Loucy (cell line): Measurements from ENCODE around the gene ROR1.

Experiments used
- H2AFZ ChIP-seq: fragments of 200-600 bp; sonication (generic); 2 replicates; pipeline ENCODE4 v1.6.0; 2016; ENCODE audit warnings: antibody characterized with exemption, mild to moderate bottlenecking, low read length, moderate library complexity
- H3F3A ChIP-seq: fragments of 200-600 bp; 2 replicates; pipeline ENCODE4 v1.6.0; 2016; ENCODE audit warnings: antibody characterized with exemption, low read depth, mild to moderate bottlenecking
- H3K27me3 ChIP-seq: fragments of 200-600 bp; sonication (generic); 2 replicates; pipeline ENCODE4 v1.6.1; 2014; ENCODE audit warnings: low read length, mild to moderate bottlenecking; ENCODE audit not compliant: insufficient read depth, poor library complexity, severe bottlenecking
- H3K36me3 ChIP-seq: fragments of 200-600 bp; sonication (generic); 2 replicates; pipeline ENCODE4 v1.6.1; 2016; ENCODE audit warnings: low read length; ENCODE audit not compliant: insufficient read depth
- H3K4me1 ChIP-seq: fragments of 200-600 bp; sonication (generic); 2 replicates; pipeline ENCODE4 v1.5.1; 2014; ENCODE audit warnings: low read length, mild to moderate bottlenecking; ENCODE audit not compliant: insufficient read depth, poor library complexity, severe bottlenecking
- H3K4me2 ChIP-seq: fragments of 200-600 bp; sonication (generic); 2 replicates; pipeline ENCODE4 v1.6.0; 2014; ENCODE audit warnings: antibody characterized with exemption, low read length, low read depth, mild to moderate bottlenecking; ENCODE audit not compliant: poor library complexity, severe bottlenecking
- H3K4me3 ChIP-seq: fragments of 200-600 bp; sonication (generic); 2 replicates; pipeline ENCODE4 v1.5.1; 2014; ENCODE audit warnings: low read length, mild to moderate bottlenecking, mixed read lengths; ENCODE audit not compliant: poor library complexity, severe bottlenecking
- H3K79me2 ChIP-seq: fragments of 200-600 bp; sonication (generic); 2 replicates; pipeline ENCODE4 v1.6.1; 2014; ENCODE audit warnings: low read length; ENCODE audit not compliant: insufficient read depth
- H3K9ac ChIP-seq: fragments of 200-600 bp; sonication (generic); 2 replicates; pipeline ENCODE4 v1.6.0; 2014; ENCODE audit warnings: mild to moderate bottlenecking, low read depth, low read length, moderate library complexity; ENCODE audit not compliant: poor library complexity, severe bottlenecking
- H3K9me2 ChIP-seq: fragments of 200-600 bp; sonication (generic); replicated peaks from 2 replicates; pipeline ENCODE4 v1.6.1; 2016; ENCODE audit warnings: low read depth, low read length, mixed read lengths
- H3K9me3 ChIP-seq: fragments of 200-600 bp; sonication (generic); 2 replicates; pipeline ENCODE4 v1.6.1; 2014; ENCODE audit warnings: mild to moderate bottlenecking, antibody characterized with exemption, low read length, low read depth; ENCODE audit not compliant: insufficient read depth
- H4K20me1 ChIP-seq: fragments of 200-600 bp; sonication (generic); 2 replicates; pipeline ENCODE4 v1.6.0; 2014; ENCODE audit warnings: antibody characterized with exemption, low read length, mild to moderate bottlenecking; ENCODE audit not compliant: insufficient read depth, poor library complexity, severe bottlenecking
- EZH2phosphoT487 ChIP-seq: fragments of 200-600 bp; IDR thresholded peaks from 2 replicates; pipeline ENCODE4 v1.6.1; 2018; ENCODE audit warnings: antibody characterized with exemption, mild to moderate bottlenecking, moderate library complexity, borderline replicate concordance
- TF ChIP-seq, protein P1 (sequence below): fragments of 200-600 bp; sonication (generic); conservative IDR thresholded peaks from 2 replicates; pipeline ENCODE4 v1.5.1; 2014; ENCODE audit warnings: mild to moderate bottlenecking, antibody characterized with exemption, low read length

ROR1 gene

DNA sequence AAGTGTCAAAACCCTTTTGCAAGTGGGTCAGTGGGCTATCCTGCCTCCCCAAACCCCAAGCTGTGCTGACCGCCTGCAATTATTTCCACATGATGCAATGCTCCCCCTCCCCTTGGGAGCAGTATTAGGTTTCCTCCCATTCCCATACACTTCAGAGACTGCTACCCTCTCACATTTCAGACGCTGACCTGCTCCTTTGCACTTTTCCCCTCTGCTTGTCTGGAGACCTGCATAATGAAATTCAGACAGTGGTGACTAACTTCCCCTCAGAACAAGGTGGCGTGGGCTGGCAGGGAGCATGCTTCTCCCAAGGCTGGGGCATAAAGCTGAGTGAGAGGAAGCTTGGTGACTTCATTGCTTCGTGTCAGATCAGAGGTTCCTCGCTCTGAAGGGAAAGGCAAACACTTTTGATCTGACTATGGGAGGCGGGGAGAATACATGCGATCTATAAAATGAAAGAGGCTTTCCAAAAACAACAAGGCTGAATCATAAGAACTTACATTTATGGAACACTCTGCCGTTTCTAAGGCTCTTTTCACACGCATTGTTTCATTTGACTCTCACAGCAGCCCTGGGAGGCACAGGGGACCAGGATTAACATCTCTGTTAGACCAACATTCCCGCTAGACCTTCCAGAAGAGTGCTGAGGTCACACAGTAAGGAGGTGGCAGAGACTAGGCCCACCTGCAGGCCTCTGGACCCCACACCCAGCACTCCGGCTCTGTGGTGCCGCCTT lies 27.5 kb upstream of the ROR1 start:
- no peak for TF ChIP-seq EZH2phosphoT487
- TF ChIP-seq, protein P1, sequence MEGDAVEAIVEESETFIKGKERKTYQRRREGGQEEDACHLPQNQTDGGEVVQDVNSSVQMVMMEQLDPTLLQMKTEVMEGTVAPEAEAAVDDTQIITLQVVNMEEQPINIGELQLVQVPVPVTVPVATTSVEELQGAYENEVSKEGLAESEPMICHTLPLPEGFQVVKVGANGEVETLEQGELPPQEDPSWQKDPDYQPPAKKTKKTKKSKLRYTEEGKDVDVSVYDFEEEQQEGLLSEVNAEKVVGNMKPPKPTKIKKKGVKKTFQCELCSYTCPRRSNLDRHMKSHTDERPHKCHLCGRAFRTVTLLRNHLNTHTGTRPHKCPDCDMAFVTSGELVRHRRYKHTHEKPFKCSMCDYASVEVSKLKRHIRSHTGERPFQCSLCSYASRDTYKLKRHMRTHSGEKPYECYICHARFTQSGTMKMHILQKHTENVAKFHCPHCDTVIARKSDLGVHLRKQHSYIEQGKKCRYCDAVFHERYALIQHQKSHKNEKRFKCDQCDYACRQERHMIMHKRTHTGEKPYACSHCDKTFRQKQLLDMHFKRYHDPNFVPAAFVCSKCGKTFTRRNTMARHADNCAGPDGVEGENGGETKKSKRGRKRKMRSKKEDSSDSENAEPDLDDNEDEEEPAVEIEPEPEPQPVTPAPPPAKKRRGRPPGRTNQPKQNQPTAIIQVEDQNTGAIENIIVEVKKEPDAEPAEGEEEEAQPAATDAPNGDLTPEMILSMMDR: no peak
- Histone ChIP-seq H3F3A (no peaks in the 10 kb centered on the region), H3K4me3 (no peak overlapping the region), H3K4me2 (peak overlapping the region; percentile 51), H4K20me1 (no peaks in the 10 kb centered on the region), H3K36me3 (no peaks in the 10 kb centered on the region), H3K9me3 (no peaks in the 10 kb centered on the region), H3K4me1 (peaks cover 46% of the 10 kb centered on the region), H2AFZ (no peak overlapping the region), H3K79me2 (no peaks in the 10 kb centered on the region), H3K9me2 (no peaks in the 10 kb centered on the region), H3K27me3 (no peaks in the 10 kb centered on the region), H3K9ac (no peak overlapping the region)

- Histone ChIP-seq H4K20me1 (no peaks in the 10 kb centered on the region), H3K9me3 (no peaks in the 10 kb centered on the region), H3F3A (no peaks in the 10 kb centered on the region), H3K79me2 (no peaks in the 10 kb centered on the region), H3K4me3 (no peak overlapping the region), H3K9me2 (no peaks in the 10 kb centered on the region), H3K9ac (no peak overlapping the region), H3K27me3 (no peaks in the 10 kb centered on the region), H3K36me3 (no peaks in the 10 kb centered on the region), H2AFZ (no peak overlapping the region), H3K4me1 (peaks cover 38% of the 10 kb centered on the region), H3K4me2 (no peak overlapping the region)
- no peak for TF ChIP-seq EZH2phosphoT487
- TF ChIP-seq, protein P1: no peak
Observed at GRCh38 chr1:63747445-63747844, 26.4 kb upstream of the ROR1 start.

- Histone ChIP-seq H3K4me1 (peaks cover 31% of the 10 kb centered on the region), H3K9me2 (no peaks in the 10 kb centered on the region), H3K9me3 (no peaks in the 10 kb centered on the region), H2AFZ (no peak overlapping the region), H3F3A (no peaks in the 10 kb centered on the region), H3K4me2 (no peak overlapping the region), H3K36me3 (no peaks in the 10 kb centered on the region), H3K79me2 (no peaks in the 10 kb centered on the region), H3K4me3 (no peak overlapping the region), H3K9ac (no peak overlapping the region), H4K20me1 (no peaks in the 10 kb centered on the region), H3K27me3 (no peaks in the 10 kb centered on the region)
- TF ChIP-seq, protein P1: no peak
- no peak for TF ChIP-seq EZH2phosphoT487
Observed at GRCh38 chr1:63748046-63748580, 25.7 kb upstream of the ROR1 start.
